NT2/D1 (cell line): ENCODE data around the gene RPAIN.

Experiments used
- SUZ12 ChIP-seq: IDR thresholded peaks from 2 replicates; pipeline ENCODE4 v1.6.1; 2011; ENCODE audit not compliant: insufficient read length, insufficient read depth; ENCODE audit errors: extremely low read depth
- YY1 ChIP-seq: IDR thresholded peaks from 2 replicates; pipeline ENCODE4 v1.6.1; 2011; ENCODE audit not compliant: insufficient read length, insufficient read depth

- TF ChIP-seq YY1 (no peak), SUZ12 (no peak)
Measured at GRCh38 chr17:5416901-5417300, 3.1 kb upstream of the RPAIN start.
